CD14-positive monocyte (primary cell): ENCODE data around the gene KLHL40. TPM values are rescaled to one million over a fixed set of nuclear protein-coding genes. Genes with fewer than 3 reads are reported as not detected.

ENCODE experiments used
- DNase-seq, 3 donors: peaks; one replicate each; pipeline ENCODE4 v3.0.0-alpha.2; 2011 to 2022
- H2AFZ ChIP-seq: 2 replicates; pipeline ENCODE4 v1.6.0; 2012; ENCODE audit warnings: mild to moderate bottlenecking, low read depth, low read length, inconsistent platforms; ENCODE audit not compliant: insufficient read depth, poor library complexity, severe bottlenecking
- H3K27ac ChIP-seq, 2 donors: 1 replicate in 1 of 2; 2 replicates in 1 of 2; pipeline ENCODE4 v1.5.1; 2012 to 2013; ENCODE audit warnings: low read length in 2 of 2, control low read depth in 1 of 2, inconsistent platforms in 1 of 2, low read depth in 1 of 2, mild to moderate bottlenecking in 1 of 2
- H3K27me3 ChIP-seq, 2 donors: one replicate each; pipeline versions ENCODE4 v1.6.0 to v1.6.1; 2011 to 2013; ENCODE audit warnings: low read length in 2 of 2; ENCODE audit not compliant: control insufficient read depth in 2 of 2, insufficient read depth in 2 of 2
- H3K36me3 ChIP-seq, 2 donors: replicated peaks in 1 of 2; 1 replicate in 1 of 2; 2 replicates in 1 of 2; pipeline versions ENCODE4 v1.5.1 to v1.6.1; 2012 to 2013; ENCODE audit warnings: low read length in 2 of 2, control low read depth in 1 of 2, inconsistent platforms in 1 of 2, mild to moderate bottlenecking in 1 of 2; ENCODE audit not compliant: insufficient read depth in 2 of 2, control insufficient read depth in 1 of 2
- H3K4me1 ChIP-seq, 2 donors: 1 replicate in 1 of 2; 2 replicates in 1 of 2; pipeline versions ENCODE4 v1.5.1 to v1.6.1; 2012 to 2013; ENCODE audit warnings: low read length in 2 of 2, control low read depth in 1 of 2, inconsistent platforms in 1 of 2, mild to moderate bottlenecking in 1 of 2, moderate library complexity in 1 of 2; ENCODE audit not compliant: insufficient read depth in 2 of 2, control insufficient read depth in 1 of 2
- H3K4me2 ChIP-seq: replicated peaks from 2 replicates; pipeline ENCODE3; 2012; ENCODE audit warnings: low read length, moderate library complexity, mild to moderate bottlenecking; ENCODE audit not compliant: poor library complexity, severe bottlenecking; ENCODE audit errors: extremely low read depth
- H3K4me3 ChIP-seq, 3 experiments: fragments of 200-600 bp in 1 of 3; sonication (generic) in 1 of 3; replicated peaks in 1 of 3; 1 replicate in 2 of 3; 2 replicates in 1 of 3; pipeline ENCODE4 v1.5.1; 2011 to 2013; ENCODE audit warnings: low read length in 3 of 3, mild to moderate bottlenecking in 3 of 3, control low read depth in 2 of 3, low read depth in 2 of 3, inconsistent platforms in 1 of 3, moderate library complexity in 1 of 3
- H3K79me2 ChIP-seq: 2 replicates; pipeline ENCODE4 v1.6.0; 2012; ENCODE audit warnings: mild to moderate bottlenecking, control low read depth, inconsistent platforms, low read length, moderate library complexity; ENCODE audit not compliant: insufficient read depth
- H3K9ac ChIP-seq: 2 replicates; pipeline ENCODE4 v1.6.0; 2017; ENCODE audit warnings: low read length, mild to moderate bottlenecking; ENCODE audit not compliant: insufficient read depth, poor library complexity, severe bottlenecking
- H3K9me3 ChIP-seq, 2 donors: replicated peaks in 1 of 2; 1 replicate in 1 of 2; 2 replicates in 1 of 2; pipeline versions ENCODE4 v1.5.1 to v1.6.1; 2012 to 2013; ENCODE audit warnings: low read length in 2 of 2, control low read depth in 1 of 2; ENCODE audit not compliant: control insufficient read depth in 1 of 2, insufficient read depth in 1 of 2
- H4K20me1 ChIP-seq: 2 replicates; pipeline ENCODE4 v1.6.0; 2012; ENCODE audit warnings: mild to moderate bottlenecking, low read length, control low read depth, moderate library complexity; ENCODE audit not compliant: insufficient read depth
- H3K27ac Mint-ChIP-seq, 7 donors: one replicate each; pipeline ENCODE4 v1.8.0; 2020; ENCODE audit warnings: mild to moderate bottlenecking in 7 of 7, mixed read lengths in 7 of 7, moderate library complexity in 6 of 7, inconsistent platforms in 2 of 7
- H3K27me3 Mint-ChIP-seq, 3 donors: one replicate each; pipeline ENCODE4 v1.8.0; 2021 to 2022; ENCODE audit warnings: low read depth in 3 of 3, mild to moderate bottlenecking in 3 of 3, mixed read lengths in 3 of 3, moderate library complexity in 3 of 3, inconsistent platforms in 1 of 3
- H3K36me3 Mint-ChIP-seq, 2 donors: one replicate each; pipeline ENCODE4 v1.8.0; 2020; ENCODE audit warnings: mixed read lengths in 2 of 2, inconsistent platforms in 1 of 2, mild to moderate bottlenecking in 1 of 2
- H3K4me1 Mint-ChIP-seq: one replicate; pipeline ENCODE4 v1.8.0; 2020; ENCODE audit warnings: mild to moderate bottlenecking, mixed read lengths
- H3K4me3 Mint-ChIP-seq, 2 donors: one replicate each; pipeline ENCODE4 v1.8.0; 2020; ENCODE audit warnings: mild to moderate bottlenecking in 2 of 2, mixed read lengths in 2 of 2, moderate library complexity in 1 of 2
- H3K9me3 Mint-ChIP-seq, 7 donors: one replicate each; pipeline ENCODE4 v1.8.0; 2020 to 2022; ENCODE audit warnings: mixed read lengths in 7 of 7, mild to moderate bottlenecking in 6 of 7, moderate library complexity in 6 of 7, inconsistent platforms in 2 of 7
- WGBS: methylation state at CpG from one replicate; pipeline ENCODE4 v1.1.5; 2013; ENCODE audit warnings: missing lambda C conversion rate; ENCODE audit not compliant: insufficient coverage; 5-methylcytosine and 5-hydroxymethylcytosine counted together
- intact Hi-C, 2 donors: fragments of 100-400 bp; cut with micrococcal nuclease; formaldehyde crosslinking; loops; one replicate each; pipeline versions ENCODE4 v1.15.0 to v1.15.1; 2023
- polyA plus RNA-seq, 3 donors: library from polyadenylated mRNA; depleted of rRNA in 1 of 3; unstranded in 2 of 3; stranded (reverse) in 1 of 3; fragments of 300-500 nt in 2 of 3; fragments of >200 nt in 1 of 3; fragmentation: Illumina TruSeq in 2 of 3; gene quantifications; 1 replicate in 2 of 3; 2 replicates in 1 of 3; pipeline ENCODE4 v1.2.3, GENCODE V29; 2012 to 2021
- TF ChIP-seq, protein P1 (sequence below): fragments of 200-600 bp; IDR thresholded peaks from one replicate; pipeline ENCODE4 v1.8.0; 2022; ENCODE audit warnings: antibody characterized with exemption, mild to moderate bottlenecking

Gene KLHL40
- polyA plus RNA-seq, 3 donors, result not detected

DNA sequence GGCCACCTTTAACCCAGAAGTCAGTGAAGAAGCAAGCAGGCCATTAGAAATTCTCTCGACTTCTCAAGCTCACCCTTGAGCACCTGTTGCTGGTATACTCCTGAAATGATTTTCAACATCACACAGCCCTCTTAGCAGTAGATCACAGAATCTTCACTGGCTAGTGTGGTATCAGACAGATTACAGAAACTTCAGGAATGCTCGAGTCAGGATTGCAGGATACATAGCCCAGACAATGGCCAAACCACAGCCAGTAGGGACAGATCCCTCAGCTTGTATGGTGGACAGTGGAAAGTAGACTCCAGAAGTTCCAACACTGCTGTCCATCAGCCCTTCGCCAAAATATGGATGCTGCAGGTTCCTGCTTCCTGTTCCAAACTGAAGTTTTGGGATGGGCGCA lies 4.5 kb upstream of the KLHL40 start:
- Mint-ChIP-seq H3K27me3 (peaks cover 16 to 24% (median 18%) of the 10 kb centered on the region in 3 donors), H3K4me1 (peaks cover 6% of the 10 kb centered on the region), H3K4me3 (no peak overlapping the region), H3K9me3 (peaks cover 2 to 18% (median 7%) of the 10 kb centered on the region in 7 donors), H3K36me3 (no peaks in the 10 kb centered on the region), H3K27ac (no peak overlapping the region)
- no peaks in the 10 kb centered on the region for H3K36me3 ChIP-seq
- peaks cover 0 to 16% of the 10 kb centered on the region in 2 donors for H3K27me3 ChIP-seq
- peaks cover 6 to 7% of the 10 kb centered on the region in 2 donors for H3K9me3 ChIP-seq
- H2AFZ ChIP-seq, result no peak overlapping the region
- H3K4me3 ChIP-seq, result no peak overlapping the region
- intact Hi-C loops, result no loop called here
- no peak overlapping the region for H3K9ac ChIP-seq
- TF ChIP-seq, protein P1, sequence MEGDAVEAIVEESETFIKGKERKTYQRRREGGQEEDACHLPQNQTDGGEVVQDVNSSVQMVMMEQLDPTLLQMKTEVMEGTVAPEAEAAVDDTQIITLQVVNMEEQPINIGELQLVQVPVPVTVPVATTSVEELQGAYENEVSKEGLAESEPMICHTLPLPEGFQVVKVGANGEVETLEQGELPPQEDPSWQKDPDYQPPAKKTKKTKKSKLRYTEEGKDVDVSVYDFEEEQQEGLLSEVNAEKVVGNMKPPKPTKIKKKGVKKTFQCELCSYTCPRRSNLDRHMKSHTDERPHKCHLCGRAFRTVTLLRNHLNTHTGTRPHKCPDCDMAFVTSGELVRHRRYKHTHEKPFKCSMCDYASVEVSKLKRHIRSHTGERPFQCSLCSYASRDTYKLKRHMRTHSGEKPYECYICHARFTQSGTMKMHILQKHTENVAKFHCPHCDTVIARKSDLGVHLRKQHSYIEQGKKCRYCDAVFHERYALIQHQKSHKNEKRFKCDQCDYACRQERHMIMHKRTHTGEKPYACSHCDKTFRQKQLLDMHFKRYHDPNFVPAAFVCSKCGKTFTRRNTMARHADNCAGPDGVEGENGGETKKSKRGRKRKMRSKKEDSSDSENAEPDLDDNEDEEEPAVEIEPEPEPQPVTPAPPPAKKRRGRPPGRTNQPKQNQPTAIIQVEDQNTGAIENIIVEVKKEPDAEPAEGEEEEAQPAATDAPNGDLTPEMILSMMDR, result no peak
- H3K27ac ChIP-seq, result no peak overlapping the region
- peaks cover 0 to 4% of the 10 kb centered on the region in 2 donors for H3K4me1 ChIP-seq
- DNase-seq, result no peak
- H3K79me2 ChIP-seq, result no peaks in the 10 kb centered on the region
- no peak overlapping the region for H3K4me2 ChIP-seq
- H4K20me1 ChIP-seq, result no peaks in the 10 kb centered on the region
- 92% methylated on average over 2 of the region's 4 CpGs for WGBS

DNA sequence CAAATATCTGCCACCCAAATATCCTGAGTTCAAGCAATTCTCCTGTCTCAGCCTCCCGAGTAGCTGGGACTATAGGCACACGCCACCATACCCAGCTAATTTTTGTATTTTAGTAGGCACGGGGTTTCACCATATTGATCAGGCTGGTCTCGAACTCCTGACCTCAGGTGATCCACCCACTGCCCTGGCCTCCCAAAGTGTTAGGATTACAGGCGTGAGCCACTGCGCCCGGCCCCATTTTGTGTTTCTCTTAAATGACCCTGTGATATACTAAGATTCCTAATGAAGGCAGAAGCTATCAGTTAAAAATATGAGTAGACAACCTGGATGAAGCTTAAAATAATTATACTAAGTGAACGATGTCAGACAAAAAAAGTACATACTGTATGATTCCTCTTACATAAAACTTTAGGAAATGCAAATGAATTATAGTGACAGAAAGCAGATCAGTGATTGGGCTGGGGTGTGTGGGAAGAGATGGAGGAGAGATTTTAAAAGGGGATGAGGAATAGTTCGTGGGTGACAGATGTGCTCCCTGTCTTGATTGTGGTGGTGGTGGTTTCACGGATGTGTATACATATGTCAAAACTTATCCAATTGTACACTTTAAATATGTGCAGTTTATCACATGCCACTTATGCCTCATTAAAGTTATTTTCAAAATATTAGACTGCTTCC lies 3.8 kb upstream of the KLHL40 start:
- Mint-ChIP-seq H3K27ac (no peak overlapping the region), H3K4me1 (peaks cover 11% of the 10 kb centered on the region), H3K36me3 (no peaks in the 10 kb centered on the region), H3K9me3 (peaks cover 0 to 13% (median 7%) of the 10 kb centered on the region in 7 donors), H3K4me3 (no peak overlapping the region), H3K27me3 (peaks cover 23 to 30% (median 24%) of the 10 kb centered on the region in 3 donors)
- peaks cover 0 to 4% of the 10 kb centered on the region in 2 donors for H3K4me1 ChIP-seq
- no peak overlapping the region for H2AFZ ChIP-seq
- H3K27me3 ChIP-seq, result peaks cover 0 to 22% of the 10 kb centered on the region in 2 donors
- peaks cover 3 to 5% of the 10 kb centered on the region in 2 donors for H3K9me3 ChIP-seq
- no peaks in the 10 kb centered on the region for H3K79me2 ChIP-seq
- no peak for DNase-seq
- no peak overlapping the region for H3K27ac ChIP-seq
- no peak overlapping the region for H3K4me3 ChIP-seq
- TF ChIP-seq, protein P1, result no peak
- no peak overlapping the region for H3K4me2 ChIP-seq
- intact Hi-C loops, result no loop called here
- 85% methylated on average over 4 of the region's 10 CpGs for WGBS
- H3K9ac ChIP-seq, result no peak overlapping the region
- no peaks in the 10 kb centered on the region for H4K20me1 ChIP-seq
- no peaks in the 10 kb centered on the region for H3K36me3 ChIP-seq
